Fibroblast of gingiva (primary cell): ENCODE data around the gene FAM168A.

Experiments
- DNase-seq: peaks from one replicate; pipeline ENCODE4 v3.0.0-alpha.2; 2011; ENCODE audit warnings: low read depth

FAM168A gene

GRCh38 chr11:73597956-73598718 lies at the start of gene FAM168A:
Gene FAM168A, minus strand, starts transcription at chr11:73598112. Its CDS starts 129,638 bp downstream, at chr11:73468474.
- DNase-seq: peak; percentile 98

- DNase-seq: peak; percentile 76
Observed at GRCh38 chr11:73647459-73648100, 49.7 kb upstream of the FAM168A start.

GRCh38 chr11:73645972-73646631 lies 48.2 kb upstream of the FAM168A start, which contains the start of gene PLEKHB1:
Gene PLEKHB1, plus strand, starts transcription at chr11:73646581. Its CDS starts 28 bp downstream, at chr11:73646609.
- no peak for DNase-seq

GRCh38 chr11:73645121-73645969 lies 47.4 kb upstream of the FAM168A start:
- no peak for DNase-seq

GRCh38 chr11:73641668-73642067 lies 43.8 kb upstream of the FAM168A start:
- no peak for DNase-seq

DNA sequence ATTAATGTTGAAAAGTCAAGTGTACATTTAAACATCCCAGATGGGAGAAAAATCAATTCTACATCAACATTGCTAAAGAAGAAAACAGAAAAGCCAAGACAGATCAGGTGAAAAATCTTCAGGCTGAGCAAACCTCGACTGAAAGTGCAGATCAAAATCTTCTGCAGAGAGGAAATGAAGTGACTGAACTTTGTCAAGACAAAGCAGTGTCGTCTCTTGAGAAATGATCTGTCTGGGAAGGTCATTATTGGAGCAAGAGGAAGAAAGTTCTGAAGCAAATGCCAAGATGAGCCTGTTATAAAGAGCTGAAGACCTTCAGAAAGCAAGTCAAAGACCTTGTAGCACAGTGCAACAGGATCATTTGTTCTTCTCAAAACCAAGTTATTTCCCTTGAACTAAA lies 42.7 kb upstream of the FAM168A start:
- DNase-seq: no peak

GRCh38 chr11:73637012-73637411 lies 39.1 kb upstream of the FAM168A start:
- no peak for DNase-seq

- no peak for DNase-seq
Observed at GRCh38 chr11:73636249-73636648, 38.3 kb upstream of the FAM168A start.

- no peak for DNase-seq
Observed at GRCh38 chr11:73635721-73636120, 37.8 kb upstream of the FAM168A start.

- DNase-seq: no peak
Observed at GRCh38 chr11:73633999-73634398, 36.1 kb upstream of the FAM168A start.

DNA sequence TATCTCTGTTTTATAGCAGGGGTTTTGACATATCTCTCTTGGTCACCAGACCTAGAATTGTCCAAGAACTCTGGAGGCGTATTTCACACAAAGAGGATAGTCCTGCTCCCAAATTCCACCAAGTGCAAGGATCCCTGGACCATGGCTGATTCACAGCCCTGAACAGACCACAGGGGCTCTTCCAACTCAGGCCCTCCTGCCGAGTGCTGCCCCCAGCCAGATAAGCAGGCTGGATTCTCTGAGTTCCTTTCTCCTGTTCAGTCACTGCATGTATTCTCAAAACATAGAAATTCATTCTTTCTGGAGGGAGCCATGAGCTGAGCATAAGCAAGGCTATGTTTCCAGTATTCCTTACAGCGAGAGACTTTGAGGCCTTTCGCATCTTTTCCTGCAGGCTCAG lies 35.1 kb upstream of the FAM168A start:
- no peak for DNase-seq

DNA sequence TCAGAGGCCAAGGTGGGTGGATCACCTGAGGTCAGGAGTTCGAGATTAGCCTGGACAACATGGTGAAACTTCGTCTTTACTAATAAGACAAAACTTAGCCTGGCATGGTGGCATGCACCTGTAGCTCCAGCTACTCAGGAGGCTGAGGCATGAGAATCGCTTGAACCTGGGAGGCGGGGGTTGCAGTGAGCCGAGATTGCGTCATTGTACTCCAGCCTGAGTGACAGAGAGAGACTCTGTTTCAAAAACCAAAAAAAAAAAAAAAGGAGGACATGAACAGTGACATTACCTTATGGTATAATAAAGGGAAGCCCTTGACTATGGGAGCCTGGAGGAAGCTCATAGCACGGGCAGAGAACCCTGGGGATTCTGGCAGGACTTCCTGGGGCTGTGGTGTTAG lies 32.0 kb upstream of the FAM168A start:
- DNase-seq: no peak

- peak; percentile 40 for DNase-seq
Observed at GRCh38 chr11:73625696-73626318, 27.9 kb upstream of the FAM168A start.

DNA sequence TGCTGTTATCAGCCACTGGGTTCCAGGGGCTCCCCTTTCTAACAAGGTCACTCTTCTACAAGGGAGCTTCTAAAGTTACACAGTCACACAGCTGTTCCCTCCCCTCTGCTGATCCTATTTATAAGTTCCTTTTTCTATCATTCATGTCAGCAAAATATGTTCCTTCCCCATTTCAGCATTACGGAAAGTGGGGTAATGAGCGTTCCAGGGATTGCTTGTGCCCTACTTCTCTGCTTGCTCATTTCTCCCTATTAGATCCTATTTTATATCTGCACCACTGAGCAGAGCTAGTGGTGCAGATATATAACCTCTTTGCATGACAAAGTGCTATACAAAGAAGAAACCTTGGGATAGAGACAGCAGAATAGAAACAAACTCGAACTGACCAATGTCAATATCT lies 25.8 kb upstream of the FAM168A start:
- no peak for DNase-seq

DNA sequence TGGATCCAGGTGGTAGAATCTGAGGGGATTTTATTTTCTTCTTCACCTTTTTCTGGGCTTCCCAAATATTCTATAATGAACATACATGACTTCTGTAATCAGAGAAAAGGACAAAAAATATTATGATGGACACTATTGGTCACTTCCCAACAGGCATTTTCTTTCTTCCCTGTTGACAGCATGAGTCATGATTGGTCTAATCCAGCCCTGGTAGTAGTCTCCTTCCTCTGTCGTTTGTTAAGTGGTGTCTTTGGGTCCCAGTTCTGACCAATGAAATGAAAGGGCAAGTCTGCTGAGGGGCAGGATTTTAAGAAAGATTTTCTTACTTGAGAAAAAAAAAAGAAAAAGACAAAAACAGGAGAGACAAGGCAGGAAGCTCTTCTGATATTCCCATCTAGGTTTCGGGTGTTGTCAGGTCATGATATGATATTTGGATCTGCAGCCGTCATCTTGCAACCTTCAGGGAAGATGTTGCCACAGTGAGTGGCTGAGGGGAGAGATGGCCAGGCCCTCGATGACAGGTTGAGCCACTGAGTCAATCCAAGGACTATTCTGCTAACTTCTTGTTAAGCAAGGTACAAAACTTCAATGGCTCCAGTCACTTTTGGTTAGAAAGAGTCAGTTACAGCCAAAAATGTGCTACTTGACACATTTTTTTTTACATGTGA lies 25.1 kb upstream of the FAM168A start:
- no peak for DNase-seq

DNA sequence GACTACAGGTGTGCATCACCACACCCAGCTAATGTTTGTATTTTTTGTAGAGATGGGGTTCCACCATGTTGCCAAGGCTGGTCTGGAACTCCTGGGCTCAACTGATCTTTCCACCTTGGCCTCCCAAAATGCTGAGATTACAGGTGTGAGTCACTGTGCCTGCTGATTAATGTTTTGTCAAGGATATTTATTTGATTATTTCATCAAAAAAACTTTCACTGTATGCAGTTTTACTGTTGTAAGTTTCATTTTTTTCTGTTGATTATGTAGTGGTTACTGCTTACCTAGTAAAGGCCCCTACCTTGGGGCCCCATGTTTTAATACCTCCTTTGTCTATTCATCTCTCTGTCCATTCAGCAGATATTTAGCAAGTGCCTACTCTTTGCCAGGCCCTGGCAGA lies 16.7 kb upstream of the FAM168A start:
- no peak for DNase-seq

GRCh38 chr11:73612601-73613140 lies 14.8 kb upstream of the FAM168A start:
- DNase-seq: no peak

- DNase-seq: no peak
Observed at GRCh38 chr11:73598719-73599379, 937 bp upstream of the FAM168A start.

DNA sequence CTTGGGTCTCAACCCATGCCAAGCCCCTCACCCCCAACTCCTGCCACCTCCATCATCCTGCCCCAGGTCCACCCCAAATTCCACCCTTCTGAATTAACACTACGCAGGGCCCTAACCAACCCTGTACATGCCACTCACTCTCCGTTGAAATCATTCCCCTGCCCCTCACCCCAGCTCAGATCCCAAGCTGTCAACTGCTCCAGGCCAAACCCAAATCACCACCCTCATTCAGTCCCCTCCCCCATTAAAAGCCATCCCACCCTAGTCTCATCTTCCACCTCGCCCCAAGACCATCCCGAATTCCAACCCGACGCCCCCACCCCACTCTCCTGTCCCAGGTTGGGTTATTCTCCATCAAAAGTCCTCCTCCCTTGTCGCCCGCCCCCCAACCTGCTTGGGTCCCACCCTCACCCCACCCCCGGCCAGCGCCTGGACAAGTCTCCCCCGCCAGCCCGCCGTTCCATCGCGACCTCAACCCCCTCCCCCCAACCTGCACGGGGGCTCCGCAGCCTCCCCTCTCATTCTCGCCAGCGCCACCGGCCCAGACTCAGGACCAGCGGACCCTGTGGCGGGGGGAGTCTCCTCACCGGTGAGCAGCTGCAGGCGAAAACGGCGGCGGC lies 466 bp downstream of the FAM168A start:
- no peak for DNase-seq

DNA sequence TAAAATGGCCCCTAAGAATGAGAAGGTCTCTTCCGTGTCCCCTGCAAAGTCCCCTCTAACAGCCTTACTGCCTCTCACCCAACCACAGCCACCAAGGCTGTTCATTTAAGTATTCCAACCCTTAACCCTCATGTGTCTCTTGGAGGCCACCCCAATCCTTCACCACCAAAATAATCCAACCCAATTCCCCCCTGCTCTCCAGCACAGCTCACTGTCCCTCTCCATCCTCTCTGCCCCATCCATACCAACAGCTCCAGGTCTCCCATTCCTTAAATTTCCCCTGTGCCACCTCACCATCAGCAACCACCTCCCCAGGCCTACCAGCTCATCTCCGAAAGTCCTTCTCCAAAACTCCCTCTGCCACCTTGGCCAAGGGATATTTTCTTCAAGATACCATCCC lies 1.4 kb downstream of the FAM168A start:
- no peak for DNase-seq
